DOHH2 (cell line): Measurements from ENCODE around the gene SMURF1.
A peak's percentile ranks its signal among the peaks of the same experiment; 100 is the strongest.

Source experiments
- H3F3A ChIP-seq: fragments of 200-600 bp; sonication (generic), shearing (Covaris generic); 2 replicates; pipeline ENCODE4 v1.6.0; 2016; ENCODE audit warnings: antibody characterized with exemption, mild to moderate bottlenecking; ENCODE audit not compliant: control insufficient read depth, insufficient read depth
- H3K27ac ChIP-seq: fragments of 200-600 bp; sonication (generic); 2 replicates; pipeline ENCODE4 v1.5.1; 2014; ENCODE audit warnings: low read depth, mild to moderate bottlenecking, low read length, moderate library complexity
- H3K27me3 ChIP-seq: fragments of 200-600 bp; sonication (generic); 2 replicates; pipeline ENCODE4 v1.6.1; 2014; ENCODE audit warnings: mild to moderate bottlenecking, low read length, mixed read lengths; ENCODE audit not compliant: control insufficient read depth
- H3K36me3 ChIP-seq: fragments of 200-600 bp; sonication (generic); 2 replicates; pipeline ENCODE4 v1.6.1; 2014; ENCODE audit warnings: mild to moderate bottlenecking, low read length, moderate library complexity, mixed read lengths; ENCODE audit not compliant: control insufficient read depth
- H3K4me1 ChIP-seq: fragments of 200-600 bp; sonication (generic); 2 replicates; pipeline ENCODE4 v1.6.1; 2014; ENCODE audit warnings: mild to moderate bottlenecking, low read length, mixed read lengths; ENCODE audit not compliant: control insufficient read depth
- H3K4me2 ChIP-seq: fragments of 200-600 bp; sonication (generic); 2 replicates; pipeline ENCODE4 v1.6.0; 2014; ENCODE audit warnings: mild to moderate bottlenecking, low read length, moderate library complexity
- H3K4me3 ChIP-seq: fragments of 200-600 bp; sonication (generic); 2 replicates; pipeline ENCODE4 v1.5.1; 2014; ENCODE audit warnings: mild to moderate bottlenecking, low read length, mixed read lengths
- H3K79me2 ChIP-seq: fragments of 200-600 bp; sonication (generic); 2 replicates; pipeline ENCODE4 v1.6.1; 2014; ENCODE audit warnings: mild to moderate bottlenecking, low read length, mixed read lengths; ENCODE audit not compliant: control insufficient read depth
- H3K9me2 ChIP-seq: fragments of 200-600 bp; sonication (generic); replicated peaks from 2 replicates; pipeline ENCODE4 v1.6.1; 2014; ENCODE audit warnings: mild to moderate bottlenecking, low read length, mixed read lengths; ENCODE audit not compliant: control insufficient read depth
- H3K9me3 ChIP-seq: fragments of 200-600 bp; sonication (generic); 2 replicates; pipeline ENCODE4 v1.6.1; 2014; ENCODE audit warnings: antibody characterized with exemption, low read length, mixed read lengths; ENCODE audit not compliant: control insufficient read depth, insufficient read depth
- H4K20me1 ChIP-seq: fragments of 200-600 bp; sonication (generic); 2 replicates; pipeline ENCODE4 v1.6.0; 2014; ENCODE audit warnings: low read depth, mild to moderate bottlenecking, antibody characterized with exemption, low read length, moderate library complexity; ENCODE audit not compliant: control insufficient read depth, insufficient read depth
- EZH2phosphoT487 ChIP-seq: fragments of 200-600 bp; sonication (generic); IDR thresholded peaks from 2 replicates; pipeline ENCODE4 v1.6.1; 2017; ENCODE audit warnings: borderline replicate concordance, mild to moderate bottlenecking, antibody characterized with exemption, low read length, moderate library complexity, mixed read lengths
- TF ChIP-seq, protein P1 (sequence below): fragments of 200-600 bp; sonication (generic); IDR thresholded peaks from one replicate; pipeline ENCODE4 v1.5.1; 2014; ENCODE audit warnings: antibody characterized with exemption, mild to moderate bottlenecking, low read depth, low read length; ENCODE audit not compliant: poor library complexity, severe bottlenecking

The SMURF1 gene

DNA sequence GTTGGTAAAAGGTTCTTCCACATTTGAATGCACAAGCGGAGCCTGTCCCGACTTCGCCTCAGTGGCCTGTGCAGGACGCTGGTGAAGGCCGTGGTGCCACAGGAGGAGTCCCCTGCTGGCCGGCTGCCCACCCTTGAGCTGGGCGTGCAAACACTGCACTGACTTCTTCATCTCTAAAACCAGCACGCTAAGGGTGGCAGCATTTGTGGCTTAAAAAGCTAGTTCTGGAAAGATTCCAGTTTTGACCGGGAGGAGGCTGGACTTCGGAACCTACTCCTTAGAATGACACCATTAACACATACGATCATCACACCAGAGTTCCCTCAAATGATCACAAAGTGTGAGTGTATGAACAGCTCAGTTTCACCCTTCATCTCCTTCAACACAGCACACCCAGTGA lies 102.4 kb downstream of the SMURF1 start:
- H3K4me2 ChIP-seq: no peak overlapping the region
- H3K36me3 ChIP-seq: peaks cover 91% of the 10 kb centered on the region
- no peaks in the 10 kb centered on the region for H3K9me2 ChIP-seq
- H3K4me3 ChIP-seq: no peak overlapping the region
- no peaks in the 10 kb centered on the region for H3K79me2 ChIP-seq
- no peaks in the 10 kb centered on the region for H3K27me3 ChIP-seq
- H4K20me1 ChIP-seq: peaks cover 13% of the 10 kb centered on the region; the same call in 1 of the 2 replicates
- no peaks in the 10 kb centered on the region for H3K9me3 ChIP-seq
- no peak overlapping the region for H3K27ac ChIP-seq
- H3F3A ChIP-seq: 0 out of 2 replicates have a peak, but pooled peaks cover 8% of the 10 kb centered on the region
- H3K4me1 ChIP-seq: peaks cover 13% of the 10 kb centered on the region
- TF ChIP-seq EZH2phosphoT487: no peak
- TF ChIP-seq, protein P1, sequence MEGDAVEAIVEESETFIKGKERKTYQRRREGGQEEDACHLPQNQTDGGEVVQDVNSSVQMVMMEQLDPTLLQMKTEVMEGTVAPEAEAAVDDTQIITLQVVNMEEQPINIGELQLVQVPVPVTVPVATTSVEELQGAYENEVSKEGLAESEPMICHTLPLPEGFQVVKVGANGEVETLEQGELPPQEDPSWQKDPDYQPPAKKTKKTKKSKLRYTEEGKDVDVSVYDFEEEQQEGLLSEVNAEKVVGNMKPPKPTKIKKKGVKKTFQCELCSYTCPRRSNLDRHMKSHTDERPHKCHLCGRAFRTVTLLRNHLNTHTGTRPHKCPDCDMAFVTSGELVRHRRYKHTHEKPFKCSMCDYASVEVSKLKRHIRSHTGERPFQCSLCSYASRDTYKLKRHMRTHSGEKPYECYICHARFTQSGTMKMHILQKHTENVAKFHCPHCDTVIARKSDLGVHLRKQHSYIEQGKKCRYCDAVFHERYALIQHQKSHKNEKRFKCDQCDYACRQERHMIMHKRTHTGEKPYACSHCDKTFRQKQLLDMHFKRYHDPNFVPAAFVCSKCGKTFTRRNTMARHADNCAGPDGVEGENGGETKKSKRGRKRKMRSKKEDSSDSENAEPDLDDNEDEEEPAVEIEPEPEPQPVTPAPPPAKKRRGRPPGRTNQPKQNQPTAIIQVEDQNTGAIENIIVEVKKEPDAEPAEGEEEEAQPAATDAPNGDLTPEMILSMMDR: no peak

DNA sequence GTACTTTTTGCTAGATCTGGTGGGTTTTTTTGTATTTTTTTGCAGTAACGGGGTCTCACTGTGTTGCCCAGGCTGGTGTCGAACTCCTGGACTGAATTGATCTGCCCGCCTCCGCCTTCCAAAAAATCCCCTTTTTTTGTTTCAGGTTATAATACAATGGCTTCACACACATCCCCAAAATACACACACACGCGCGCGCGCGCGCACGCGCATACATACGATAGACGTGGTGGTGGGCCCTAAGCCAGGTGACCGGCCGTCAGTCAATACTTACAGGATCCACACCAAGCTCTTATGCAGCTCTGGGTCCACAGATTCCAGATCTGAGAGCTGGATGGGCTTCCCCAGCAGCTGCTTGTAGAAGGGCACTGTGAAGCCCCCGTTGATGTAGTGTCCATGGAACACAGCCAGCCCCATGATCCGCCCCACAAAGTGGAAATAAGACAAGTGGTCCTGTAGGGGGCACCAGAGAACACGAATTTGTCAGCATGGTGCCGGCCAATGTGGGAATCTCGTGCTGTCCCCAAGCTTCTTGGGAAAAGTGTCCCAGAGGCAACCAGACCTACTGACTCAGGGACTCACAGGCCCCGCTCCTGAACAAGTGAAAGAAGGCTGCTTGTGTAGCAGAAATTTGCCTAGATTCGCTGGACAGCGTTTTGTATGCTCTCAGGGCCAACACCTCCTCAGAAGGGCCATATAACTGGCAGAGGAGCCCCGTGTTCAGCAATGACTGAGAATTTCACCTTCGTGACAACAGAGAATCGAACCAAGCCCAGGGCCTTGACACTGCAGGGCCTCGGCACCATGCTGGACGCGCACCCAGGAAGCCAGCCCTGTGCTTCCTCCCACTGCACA lies 103.6 kb downstream of the SMURF1 start:
- no peak for TF ChIP-seq EZH2phosphoT487
- TF ChIP-seq, protein P1: peak; percentile 91
- no peaks in the 10 kb centered on the region for H3K27me3 ChIP-seq
- no peak overlapping the region for H3K4me2 ChIP-seq
- no peak overlapping the region for H3K27ac ChIP-seq
- no peaks in the 10 kb centered on the region for H3K79me2 ChIP-seq
- H4K20me1 ChIP-seq: peaks cover 12% of the 10 kb centered on the region; the same call in 1 of the 2 replicates
- H3K36me3 ChIP-seq: peaks cover 94% of the 10 kb centered on the region
- H3K4me3 ChIP-seq: no peak overlapping the region
- peaks cover 22% of the 10 kb centered on the region for H3K4me1 ChIP-seq
- no peaks in the 10 kb centered on the region for H3K9me2 ChIP-seq
- 0 out of 2 replicates have a peak, but pooled peaks cover 8% of the 10 kb centered on the region for H3F3A ChIP-seq
- H3K9me3 ChIP-seq: no peaks in the 10 kb centered on the region

DNA sequence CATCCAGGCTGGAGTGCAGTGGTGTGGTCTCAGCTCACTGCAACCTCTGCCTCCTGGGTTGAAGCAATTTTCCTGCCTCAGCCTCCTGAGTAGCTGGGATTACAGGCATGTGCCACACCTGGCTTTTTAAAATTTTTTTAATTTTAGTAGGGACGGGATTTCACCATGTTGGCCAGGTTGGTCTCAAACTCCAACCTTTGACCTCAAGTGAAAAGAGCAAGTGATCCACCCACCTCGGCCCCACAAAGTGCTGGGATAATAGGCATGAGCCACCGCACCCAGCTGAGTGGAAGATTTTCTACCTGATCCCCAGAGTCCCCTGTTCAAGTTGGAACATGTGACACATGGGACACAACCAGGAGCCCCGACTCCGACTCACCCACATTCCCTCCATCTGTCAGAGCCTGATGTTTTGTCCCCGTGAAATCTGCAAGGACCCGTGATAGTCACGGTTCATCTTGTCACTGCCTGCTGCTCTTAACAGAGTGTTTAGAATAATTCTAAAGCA lies 104.5 kb downstream of the SMURF1 start:
- H3K27me3 ChIP-seq: no peaks in the 10 kb centered on the region
- H3K79me2 ChIP-seq: no peaks in the 10 kb centered on the region
- peaks cover 94% of the 10 kb centered on the region for H3K36me3 ChIP-seq
- peaks cover 12% of the 10 kb centered on the region; the same call in 1 of the 2 replicates for H4K20me1 ChIP-seq
- H3F3A ChIP-seq: 0 out of 2 replicates have a peak, but pooled peaks cover 8% of the 10 kb centered on the region
- no peak overlapping the region for H3K4me2 ChIP-seq
- no peaks in the 10 kb centered on the region for H3K9me3 ChIP-seq
- H3K9me2 ChIP-seq: no peaks in the 10 kb centered on the region
- H3K4me1 ChIP-seq: peaks cover 19% of the 10 kb centered on the region
- H3K27ac ChIP-seq: no peak overlapping the region
- no peak overlapping the region for H3K4me3 ChIP-seq
- TF ChIP-seq, protein P1: no peak
- TF ChIP-seq EZH2phosphoT487: no peak
